Measurements from ENCODE around the gene KATNAL1.

GRCh38 chr13:30157616-30157993, 149.7 kb downstream of the KATNAL1 start:
- no peak for TF ChIP-seq POLR2A (IDR thresholded peaks at IDR 0.05; ENCODE audit: low read depth, low read length)
- TF ChIP-seq POLR2AphosphoS5 (IDR thresholded peaks at IDR 0.05; ENCODE audit: low read depth, low read length) = no peak
- TF ChIP-seq TAF1 (IDR thresholded peaks at IDR 0.05; ENCODE audit: borderline replicate concordance, low read depth, low read length) = no peak

Measured in GM12892 (cell line).